GM19372 (cell line): ENCODE data around the gene DAB2.
"Not testable (repeated sequence)": the region's sequence is repeated elsewhere in the genome, so short reads cannot be mapped to it uniquely, and the experiment has no call there.

Experiments used
- ATAC-seq: cut with Tn5 transposase; IDR thresholded peaks from one replicate; pipeline ENCODE4 v1.9.1; 2021; ENCODE audit warnings: mild to moderate bottlenecking, low read depth, moderate library complexity; ENCODE audit not compliant: unreplicated experiment

Gene DAB2

GRCh38 chr5:39353717-39354399 is 70.9 kb downstream of the DAB2 start:
- ATAC-seq = no peak

GRCh38 chr5:39352951-39353350 is 71.8 kb downstream of the DAB2 start:
- no peak for ATAC-seq

GRCh38 chr5:39352170-39352569 is 72.6 kb downstream of the DAB2 start:
- ATAC-seq = no peak

GRCh38 chr5:39349484-39349883 is 75.3 kb downstream of the DAB2 start:
- ATAC-seq = no peak

GRCh38 chr5:39342460-39342859 is 82.3 kb downstream of the DAB2 start:
- ATAC-seq = no peak

- no peak for ATAC-seq
Observed at GRCh38 chr5:39341896-39342295, 82.9 kb downstream of the DAB2 start.

GRCh38 chr5:39340506-39340905 is 84.3 kb downstream of the DAB2 start:
- no peak for ATAC-seq

GRCh38 chr5:39337252-39337915 is 87.4 kb downstream of the DAB2 start:
- no peak for ATAC-seq

GRCh38 chr5:39334296-39334695 is 90.5 kb downstream of the DAB2 start:
- not testable (repeated sequence) for ATAC-seq

GRCh38 chr5:39333104-39333503 is 91.7 kb downstream of the DAB2 start:
- no peak for ATAC-seq

GRCh38 chr5:39331861-39332381 is 92.9 kb downstream of the DAB2 start:
- no peak for ATAC-seq

GRCh38 chr5:39328731-39329130 is 96.0 kb downstream of the DAB2 start:
- no peak for ATAC-seq

GRCh38 chr5:39323542-39323941 is 101.2 kb downstream of the DAB2 start:
- ATAC-seq = no peak
